ENCODE results near the gene DOCK6.

The DOCK6 gene

DNA sequence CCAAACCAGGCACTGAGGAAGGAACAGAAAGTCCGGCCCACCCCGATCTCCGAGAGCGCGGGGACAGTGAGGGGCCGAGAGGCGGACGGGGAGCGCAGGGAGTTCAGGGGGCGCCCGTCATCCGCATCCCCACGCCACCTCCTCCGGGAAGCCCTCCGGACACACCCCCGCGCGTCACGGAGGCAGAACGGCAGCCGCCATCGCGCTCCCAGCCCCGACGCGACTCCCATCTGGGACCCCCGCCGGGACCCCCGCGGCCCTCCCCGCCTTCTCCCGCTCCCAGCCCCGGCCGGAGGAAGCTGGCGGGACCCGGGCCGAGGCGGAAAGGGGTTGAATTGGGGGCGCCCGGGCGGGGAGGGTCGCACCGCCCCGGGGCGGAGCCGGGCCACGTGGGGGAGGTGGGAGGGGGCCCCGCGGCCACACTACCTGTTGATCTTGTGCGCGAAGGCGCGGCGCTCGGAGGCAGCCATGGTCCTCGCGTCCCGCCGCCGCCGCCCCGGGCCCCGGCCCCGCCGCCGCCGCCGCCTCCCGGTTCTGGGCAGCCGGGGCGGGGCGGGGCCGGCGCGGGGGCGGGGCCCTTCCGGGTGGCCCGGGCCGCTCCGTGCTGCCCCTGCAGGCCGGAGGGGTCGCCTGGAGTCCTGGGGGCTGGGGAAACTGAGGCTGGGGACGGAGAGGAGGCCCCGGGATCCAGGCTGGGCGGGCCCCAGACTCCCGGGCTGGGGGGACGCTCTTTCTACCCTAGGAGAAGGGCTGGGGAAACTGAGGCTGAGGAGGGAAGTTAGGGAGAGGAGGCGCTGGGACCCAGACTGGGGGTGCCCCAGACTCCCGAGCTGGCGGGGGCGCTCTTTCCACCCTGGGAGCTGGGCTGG is at the start of gene DOCK6:
TSS of gene DOCK6 (minus strand) at position 554 of the 869 bp plus-strand sequence. CDS start at position 470, 84 bp downstream.
- DNase-seq (ENCODE audit: extremely low read depth, low read depth), result no peak
- TF ChIP-seq, protein P1, sequence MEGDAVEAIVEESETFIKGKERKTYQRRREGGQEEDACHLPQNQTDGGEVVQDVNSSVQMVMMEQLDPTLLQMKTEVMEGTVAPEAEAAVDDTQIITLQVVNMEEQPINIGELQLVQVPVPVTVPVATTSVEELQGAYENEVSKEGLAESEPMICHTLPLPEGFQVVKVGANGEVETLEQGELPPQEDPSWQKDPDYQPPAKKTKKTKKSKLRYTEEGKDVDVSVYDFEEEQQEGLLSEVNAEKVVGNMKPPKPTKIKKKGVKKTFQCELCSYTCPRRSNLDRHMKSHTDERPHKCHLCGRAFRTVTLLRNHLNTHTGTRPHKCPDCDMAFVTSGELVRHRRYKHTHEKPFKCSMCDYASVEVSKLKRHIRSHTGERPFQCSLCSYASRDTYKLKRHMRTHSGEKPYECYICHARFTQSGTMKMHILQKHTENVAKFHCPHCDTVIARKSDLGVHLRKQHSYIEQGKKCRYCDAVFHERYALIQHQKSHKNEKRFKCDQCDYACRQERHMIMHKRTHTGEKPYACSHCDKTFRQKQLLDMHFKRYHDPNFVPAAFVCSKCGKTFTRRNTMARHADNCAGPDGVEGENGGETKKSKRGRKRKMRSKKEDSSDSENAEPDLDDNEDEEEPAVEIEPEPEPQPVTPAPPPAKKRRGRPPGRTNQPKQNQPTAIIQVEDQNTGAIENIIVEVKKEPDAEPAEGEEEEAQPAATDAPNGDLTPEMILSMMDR (IDR thresholded peaks at IDR 0.05; ENCODE audit: low read depth, low read length), result peak; percentile 42

GRCh38 chr19:11306337-11306736 is 44.0 kb upstream of the DOCK6 start:
- DNase-seq (ENCODE audit: extremely low read depth, low read depth), result no peak
- TF ChIP-seq, protein P1 (IDR thresholded peaks at IDR 0.05; ENCODE audit: low read depth, low read length), result no peak

GRCh38 chr19:11304936-11305335 is 42.6 kb upstream of the DOCK6 start:
- DNase-seq (ENCODE audit: extremely low read depth, low read depth), result no peak
- TF ChIP-seq, protein P1 (IDR thresholded peaks at IDR 0.05; ENCODE audit: low read depth, low read length), result no peak

GRCh38 chr19:11300811-11301120 is 38.4 kb upstream of the DOCK6 start:
- no peak for DNase-seq (ENCODE audit: extremely low read depth, low read depth)
- TF ChIP-seq, protein P1 (IDR thresholded peaks at IDR 0.05; ENCODE audit: low read depth, low read length), result no peak

DNA sequence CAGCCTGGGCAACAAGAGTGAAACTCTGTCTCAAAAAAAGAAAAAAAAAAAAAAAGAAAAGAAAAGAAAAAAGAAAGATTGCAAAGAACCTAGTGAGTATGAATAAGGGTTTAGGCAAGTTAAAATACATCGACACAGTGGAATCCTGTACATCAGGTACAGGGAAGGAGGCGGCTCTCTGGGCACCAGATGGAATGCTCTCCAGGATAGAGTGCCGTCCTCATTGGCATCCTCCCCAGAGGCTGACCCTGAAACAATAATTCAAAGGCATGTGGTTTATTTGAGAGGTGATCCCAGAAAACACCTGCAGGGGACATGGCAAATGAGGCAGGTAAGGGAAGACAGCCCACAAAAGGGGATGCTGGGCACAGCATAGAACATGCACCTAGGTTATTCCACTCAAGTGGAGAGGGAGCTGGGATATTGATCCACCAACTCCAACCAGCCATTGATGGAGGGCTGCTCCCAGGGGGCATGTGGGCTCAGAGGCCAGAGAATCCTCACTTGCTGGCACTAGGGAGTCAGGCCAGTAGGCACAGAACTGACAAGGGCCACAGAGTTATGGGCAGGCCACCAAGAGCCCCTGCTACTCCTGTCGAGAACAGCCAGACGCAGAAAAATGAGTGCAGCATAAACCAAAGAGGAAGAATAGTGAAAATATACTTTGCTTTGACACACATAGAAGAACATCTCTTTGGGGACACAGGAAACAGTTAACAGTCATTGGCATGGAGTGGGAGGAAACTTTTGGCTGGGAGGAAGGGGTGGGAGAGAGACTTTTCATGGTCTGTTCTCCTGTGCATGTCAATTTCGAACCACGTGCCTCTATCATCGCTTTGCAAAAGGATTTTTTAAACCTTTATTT is 37.9 kb upstream of the DOCK6 start:
- no peak for DNase-seq (ENCODE audit: extremely low read depth, low read depth)
- TF ChIP-seq, protein P1 (IDR thresholded peaks at IDR 0.05; ENCODE audit: low read depth, low read length), result no peak

- TF ChIP-seq, protein P1 (IDR thresholded peaks at IDR 0.05; ENCODE audit: low read depth, low read length), result no peak
- no peak for DNase-seq (ENCODE audit: extremely low read depth, low read depth)
Measured at GRCh38 chr19:11296264-11296663, 33.9 kb upstream of the DOCK6 start.
